ENCODE measurements around the gene ELAC2. TPM values are rescaled to one million over a fixed set of nuclear protein-coding genes. Genes with fewer than 3 reads are reported as not detected.

ELAC2 gene
- total RNA-seq, 1 experiment from 2014 or later, result 64.4 TPM

- Histone ChIP-seq H3K4me3 (ENCODE audit: low read depth, low read length, poor library complexity, severe bottlenecking) (no peak overlapping the region), H3K4me1 (ENCODE audit: insufficient read depth, low read length, poor library complexity, severe bottlenecking) (no peaks in the 10 kb centered on the region), H3K9me3 (ENCODE audit: low read depth, low read length, poor library complexity, severe bottlenecking) (no peaks in the 10 kb centered on the region), H3K27ac (ENCODE audit: low read depth, low read length, poor library complexity, severe bottlenecking) (no peak overlapping the region), H3K36me3 (ENCODE audit: insufficient read depth, low read length, poor library complexity, severe bottlenecking) (no peaks in the 10 kb centered on the region), H3K27me3 (replicated peaks; ENCODE audit: insufficient read depth, low read depth, low read length, poor library complexity) (peaks cover 9% of the 10 kb centered on the region)
- intact Hi-C loops (cut with micrococcal nuclease; ENCODE audit: unreplicated experiment), result no loop called here
- no peak for DNase-seq (ENCODE audit: low spot score)
- CTCF ChIA-PET, result no interaction called here
- BruUV-seq (replicated peaks), result no TSS peak
- no peak for TF ChIP-seq EZH2 (IDR thresholded peaks at IDR 0.05; ENCODE audit: borderline replicate concordance, low read depth, low read length, poor library complexity, severe bottlenecking)
- TF ChIP-seq, protein P1, sequence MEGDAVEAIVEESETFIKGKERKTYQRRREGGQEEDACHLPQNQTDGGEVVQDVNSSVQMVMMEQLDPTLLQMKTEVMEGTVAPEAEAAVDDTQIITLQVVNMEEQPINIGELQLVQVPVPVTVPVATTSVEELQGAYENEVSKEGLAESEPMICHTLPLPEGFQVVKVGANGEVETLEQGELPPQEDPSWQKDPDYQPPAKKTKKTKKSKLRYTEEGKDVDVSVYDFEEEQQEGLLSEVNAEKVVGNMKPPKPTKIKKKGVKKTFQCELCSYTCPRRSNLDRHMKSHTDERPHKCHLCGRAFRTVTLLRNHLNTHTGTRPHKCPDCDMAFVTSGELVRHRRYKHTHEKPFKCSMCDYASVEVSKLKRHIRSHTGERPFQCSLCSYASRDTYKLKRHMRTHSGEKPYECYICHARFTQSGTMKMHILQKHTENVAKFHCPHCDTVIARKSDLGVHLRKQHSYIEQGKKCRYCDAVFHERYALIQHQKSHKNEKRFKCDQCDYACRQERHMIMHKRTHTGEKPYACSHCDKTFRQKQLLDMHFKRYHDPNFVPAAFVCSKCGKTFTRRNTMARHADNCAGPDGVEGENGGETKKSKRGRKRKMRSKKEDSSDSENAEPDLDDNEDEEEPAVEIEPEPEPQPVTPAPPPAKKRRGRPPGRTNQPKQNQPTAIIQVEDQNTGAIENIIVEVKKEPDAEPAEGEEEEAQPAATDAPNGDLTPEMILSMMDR (conservative IDR thresholded peaks at IDR 0.05; ENCODE audit: low read depth, low read length), result no peak
- POLR2A ChIA-PET (ENCODE audit: low non-redundant PET), result no interaction called here
Measured at GRCh38 chr17:12964840-12965239, 53.0 kb downstream of the ELAC2 start.

- Histone ChIP-seq H3K4me1 (ENCODE audit: insufficient read depth, low read length, poor library complexity, severe bottlenecking) (no peaks in the 10 kb centered on the region), H3K36me3 (ENCODE audit: insufficient read depth, low read length, poor library complexity, severe bottlenecking) (no peaks in the 10 kb centered on the region), H3K27me3 (replicated peaks; ENCODE audit: insufficient read depth, low read depth, low read length, poor library complexity) (peaks cover 9% of the 10 kb centered on the region), H3K4me3 (ENCODE audit: low read depth, low read length, poor library complexity, severe bottlenecking) (no peak overlapping the region), H3K27ac (ENCODE audit: low read depth, low read length, poor library complexity, severe bottlenecking) (no peak overlapping the region), H3K9me3 (ENCODE audit: low read depth, low read length, poor library complexity, severe bottlenecking) (no peaks in the 10 kb centered on the region)
- BruUV-seq (replicated peaks), result no TSS peak
- ChIA-PET POLR2A (ENCODE audit: low non-redundant PET) (no interaction called here), CTCF (no interaction called here)
- TF ChIP-seq, protein P1 (conservative IDR thresholded peaks at IDR 0.05; ENCODE audit: low read depth, low read length), result no peak
- no peak for TF ChIP-seq EZH2 (IDR thresholded peaks at IDR 0.05; ENCODE audit: borderline replicate concordance, low read depth, low read length, poor library complexity, severe bottlenecking)
- intact Hi-C loops (cut with micrococcal nuclease; ENCODE audit: unreplicated experiment), result no loop called here
- no peak for DNase-seq (ENCODE audit: low spot score)
Measured at GRCh38 chr17:12964162-12964561, 53.7 kb downstream of the ELAC2 start.

GRCh38 chr17:12963505-12963904, 54.3 kb downstream of the ELAC2 start:
- intact Hi-C loops (cut with micrococcal nuclease; ENCODE audit: unreplicated experiment), result no loop called here
- TF ChIP-seq EZH2 (IDR thresholded peaks at IDR 0.05; ENCODE audit: borderline replicate concordance, low read depth, low read length, poor library complexity, severe bottlenecking), result no peak
- TF ChIP-seq, protein P1 (conservative IDR thresholded peaks at IDR 0.05; ENCODE audit: low read depth, low read length), result no peak

More at GRCh38 chr17:12963505-12963904, 54.3 kb downstream of the ELAC2 start:
- Histone ChIP-seq H3K36me3 (ENCODE audit: insufficient read depth, low read length, poor library complexity, severe bottlenecking) (no peaks in the 10 kb centered on the region), H3K27me3 (replicated peaks; ENCODE audit: insufficient read depth, low read depth, low read length, poor library complexity) (peaks cover 9% of the 10 kb centered on the region), H3K4me3 (ENCODE audit: low read depth, low read length, poor library complexity, severe bottlenecking) (no peak overlapping the region), H3K9me3 (ENCODE audit: low read depth, low read length, poor library complexity, severe bottlenecking) (no peaks in the 10 kb centered on the region), H3K27ac (ENCODE audit: low read depth, low read length, poor library complexity, severe bottlenecking) (no peak overlapping the region), H3K4me1 (ENCODE audit: insufficient read depth, low read length, poor library complexity, severe bottlenecking) (no peaks in the 10 kb centered on the region)
- POLR2A ChIA-PET (ENCODE audit: low non-redundant PET), result no interaction called here
- no TSS peak for BruUV-seq (replicated peaks)
- no peak for DNase-seq (ENCODE audit: low spot score)
- CTCF ChIA-PET, result no interaction called here

All from A673 (cell line).